ENCODE measurements around the gene CCDC178.
"Not testable (repeated sequence)": the region's sequence is repeated elsewhere in the genome, so short reads cannot be mapped to it uniquely, and the experiment has no call there.

CCDC178 gene

GRCh38 chr18:33355756-33356155 lies 84.8 kb downstream of the CCDC178 start:
- DNase-seq: no peak

DNA sequence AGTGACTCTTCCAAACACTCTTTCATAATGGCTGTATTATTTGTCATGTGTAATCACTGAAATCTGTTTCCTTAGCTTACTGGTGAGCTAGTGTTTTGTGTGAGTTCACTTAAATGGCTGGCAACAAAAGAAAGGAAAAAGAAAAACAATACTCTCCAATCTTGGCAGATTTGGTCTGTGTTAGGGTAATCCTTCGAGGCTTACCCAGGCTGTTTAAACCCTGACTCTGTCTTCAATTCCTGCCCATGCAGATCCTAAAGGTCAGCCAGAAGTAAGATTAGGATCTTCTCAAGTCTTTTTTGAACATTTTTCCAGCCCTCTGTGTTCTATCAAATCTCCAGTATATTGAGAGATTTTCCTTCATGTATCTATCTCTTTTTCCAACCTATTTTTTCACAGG lies 85.3 kb downstream of the CCDC178 start:
- DNase-seq: no peak

DNA sequence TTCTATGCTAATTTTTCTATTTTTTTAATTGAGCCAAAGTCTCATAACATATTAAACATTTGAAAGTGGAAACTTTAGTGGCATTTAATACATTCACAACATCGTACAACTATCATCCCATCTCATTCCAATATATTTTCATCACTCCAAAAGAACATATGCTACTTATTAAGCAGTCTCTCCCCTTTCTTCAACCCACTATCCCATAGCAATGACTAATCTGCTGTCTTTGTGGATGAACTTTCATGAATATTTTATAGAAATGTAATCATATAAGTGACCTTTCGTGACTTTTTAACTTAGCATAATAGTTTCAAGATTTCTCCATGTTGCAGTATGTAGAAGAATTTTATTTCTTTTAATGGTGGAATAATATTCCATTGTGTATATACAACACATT lies 90.3 kb downstream of the CCDC178 start:
- DNase-seq: no peak

DNA sequence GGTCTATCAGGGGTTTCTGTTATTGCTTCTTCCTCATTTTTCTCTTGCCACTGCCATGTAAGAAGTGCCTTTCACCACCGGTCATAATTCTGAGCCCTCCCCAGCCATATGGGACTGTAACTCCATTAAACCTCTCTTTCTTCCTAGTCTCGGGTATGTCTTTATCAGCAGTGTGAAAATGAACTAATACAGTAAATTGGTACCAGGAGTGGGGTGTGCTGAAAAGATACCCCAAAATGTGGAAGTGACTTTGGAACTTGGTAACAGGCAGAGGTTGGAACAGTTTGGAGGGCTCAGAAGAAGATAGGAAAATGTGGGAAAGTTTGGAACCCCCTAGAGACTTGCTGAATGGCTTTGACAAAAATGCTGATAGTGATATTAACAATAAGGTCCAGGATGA lies 100.8 kb downstream of the CCDC178 start:
- DNase-seq: not testable (repeated sequence)

DNA sequence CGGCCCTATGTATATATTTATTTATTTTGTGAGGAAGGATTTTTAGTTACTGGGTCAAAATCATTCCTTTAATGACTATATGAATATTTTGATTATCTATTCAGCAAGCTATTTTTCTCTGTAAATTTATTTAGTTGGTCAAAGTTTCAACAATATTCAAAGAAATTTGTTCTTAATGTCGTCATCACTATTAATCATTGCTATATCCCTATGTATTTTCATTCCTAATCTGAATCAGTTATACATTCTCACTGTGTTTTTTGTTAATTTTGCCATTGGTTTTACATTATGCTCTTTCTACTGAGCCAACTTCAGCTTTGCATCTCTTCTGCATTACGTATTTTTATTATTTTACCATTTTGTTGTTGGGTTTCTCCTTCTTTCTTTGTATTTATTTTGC lies 105.7 kb downstream of the CCDC178 start:
- DNase-seq: no peak

- DNase-seq: no peak
Measured at GRCh38 chr18:33330711-33331110, 109.8 kb downstream of the CCDC178 start.

GRCh38 chr18:33326975-33327374 lies 113.5 kb downstream of the CCDC178 start:
- no peak for DNase-seq

GRCh38 chr18:33317640-33318039 lies 122.9 kb downstream of the CCDC178 start:
- no peak for DNase-seq

GRCh38 chr18:33316146-33316587 lies 124.4 kb downstream of the CCDC178 start:
- DNase-seq: no peak

GRCh38 chr18:33307520-33307919 lies 133.0 kb downstream of the CCDC178 start:
- no peak for DNase-seq

DNA sequence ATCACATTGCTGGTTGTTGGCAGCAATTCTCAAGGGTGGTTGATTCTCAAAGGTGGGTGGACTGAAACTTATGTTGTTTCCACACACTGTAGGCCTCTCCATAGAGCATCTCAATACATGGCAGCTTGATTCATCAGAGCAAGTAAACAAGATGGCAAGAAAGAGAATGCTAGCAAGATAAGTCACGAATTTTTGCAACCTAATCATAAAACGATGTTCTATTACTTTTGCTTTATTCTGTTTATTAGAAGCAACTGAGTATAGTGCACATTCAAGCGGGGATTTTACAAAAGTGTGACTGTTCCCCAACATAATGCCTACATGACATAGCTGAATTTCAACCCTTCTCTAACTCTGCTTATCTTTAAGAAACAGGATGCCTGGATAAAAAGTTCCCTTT lies 136.2 kb downstream of the CCDC178 start:
- DNase-seq: no peak

DNA sequence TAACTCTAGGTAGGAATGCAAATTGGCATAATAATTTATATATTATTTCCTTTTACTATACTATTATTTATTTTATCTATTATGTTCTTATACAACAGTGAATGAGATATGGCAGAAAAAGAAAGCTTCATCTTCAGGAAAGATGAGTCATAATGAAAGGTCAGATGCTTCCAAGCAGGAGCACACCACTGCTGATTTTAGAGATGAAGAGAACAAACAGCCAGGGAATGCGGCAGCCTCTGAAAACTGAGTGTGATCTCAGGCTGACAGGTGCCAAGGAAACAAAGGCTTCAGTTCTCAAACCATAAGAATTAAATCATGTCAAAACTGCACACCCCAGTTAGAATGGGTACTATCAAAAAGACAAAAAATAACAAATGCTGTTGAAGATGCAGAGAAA lies 149.0 kb downstream of the CCDC178 start:
- DNase-seq: no peak

- no peak for DNase-seq
Measured at GRCh38 chr18:33288082-33288716, 152.3 kb downstream of the CCDC178 start.

DNA sequence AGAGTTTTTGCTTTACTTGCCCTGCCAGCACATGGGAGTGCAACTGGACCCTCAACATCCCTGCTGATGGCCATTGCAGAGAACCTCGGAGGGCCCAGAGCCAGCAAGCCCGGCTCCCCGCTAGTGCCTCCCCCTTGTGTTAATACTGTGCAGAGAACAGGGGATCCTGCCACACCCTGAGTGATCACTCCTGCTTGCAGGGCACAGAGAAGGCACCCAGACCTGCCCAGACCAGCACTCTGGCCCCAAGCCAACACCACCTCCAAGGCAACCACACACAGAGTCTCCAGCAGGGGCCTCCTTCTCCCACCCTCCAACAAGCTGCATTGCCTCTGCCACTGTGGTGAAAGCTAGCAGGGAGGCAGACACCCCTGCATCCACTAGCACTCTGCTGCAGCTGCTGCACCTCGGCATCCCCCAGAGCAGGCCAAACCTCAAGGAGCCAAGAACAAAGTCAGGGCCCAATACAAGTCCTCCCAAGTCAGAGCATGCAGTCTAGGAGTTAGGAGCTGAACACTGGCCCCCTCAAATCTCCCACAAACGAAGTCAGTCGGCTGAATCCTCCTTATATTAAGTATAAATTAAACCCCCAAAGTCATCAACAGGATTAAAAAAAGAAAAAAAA lies 157.7 kb downstream of the CCDC178 start:
- no peak for DNase-seq

DNA sequence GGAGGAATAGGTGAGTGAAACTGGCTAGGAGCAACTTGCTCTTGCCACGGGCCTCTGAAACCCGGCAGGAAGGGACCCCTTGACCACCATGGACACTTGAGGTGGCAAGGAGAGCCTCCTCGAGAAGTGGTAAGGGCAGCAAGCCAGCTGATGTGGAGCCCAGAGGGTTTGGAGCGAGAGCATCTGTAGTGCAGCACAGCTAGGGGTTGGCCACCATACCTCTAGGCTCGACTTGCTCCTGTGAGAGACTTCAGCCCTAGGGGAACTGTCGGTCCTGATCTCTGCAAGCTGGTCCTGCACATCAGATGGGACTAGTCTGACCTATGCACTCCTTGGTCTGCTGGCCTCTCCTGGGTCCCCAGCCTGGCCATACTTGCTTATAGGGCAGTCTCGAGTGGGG lies 158.4 kb downstream of the CCDC178 start:
- no peak for DNase-seq

- DNase-seq: no peak
Measured at GRCh38 chr18:33277431-33277830, 163.1 kb downstream of the CCDC178 start.

GRCh38 chr18:33275843-33276242 lies 164.7 kb downstream of the CCDC178 start:
- DNase-seq: no peak

DNA sequence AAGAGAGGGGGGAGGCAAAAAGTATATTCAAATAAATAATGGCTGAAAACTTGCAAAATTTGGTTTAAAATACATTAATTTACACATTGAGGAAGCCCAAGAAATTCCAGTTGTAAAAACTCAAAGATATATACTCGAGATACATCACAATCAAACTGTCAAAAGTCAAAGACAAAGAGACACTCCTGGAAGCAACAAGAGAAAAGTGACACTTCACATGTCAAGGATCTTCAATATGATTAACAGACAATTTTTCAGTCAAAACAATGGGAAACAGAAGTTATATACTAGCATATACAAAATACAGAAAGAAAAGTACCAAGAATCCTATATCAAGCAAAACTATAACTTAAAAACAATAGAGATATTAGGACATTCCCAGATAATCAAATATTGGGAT lies 170.2 kb downstream of the CCDC178 start:
- no peak for DNase-seq

DNA sequence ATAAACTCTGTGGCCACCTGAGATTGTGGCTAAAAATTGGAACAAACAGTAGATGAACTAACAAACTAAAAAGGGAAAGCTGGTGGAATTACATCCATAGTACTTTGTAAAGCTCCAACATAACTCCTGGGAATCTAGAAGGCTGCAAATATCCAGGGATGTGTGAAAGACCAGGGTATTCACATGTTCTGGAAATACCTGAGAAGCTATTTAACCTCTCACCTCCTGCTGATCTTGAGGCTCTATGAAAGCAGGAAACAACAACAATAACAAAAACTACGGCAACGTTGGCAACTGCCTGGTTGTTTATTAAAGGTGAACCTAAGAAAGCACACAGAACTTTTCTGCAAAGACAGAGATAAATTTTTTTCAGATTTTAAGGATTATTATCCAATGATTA lies 171.3 kb downstream of the CCDC178 start:
- DNase-seq: no peak

DNA sequence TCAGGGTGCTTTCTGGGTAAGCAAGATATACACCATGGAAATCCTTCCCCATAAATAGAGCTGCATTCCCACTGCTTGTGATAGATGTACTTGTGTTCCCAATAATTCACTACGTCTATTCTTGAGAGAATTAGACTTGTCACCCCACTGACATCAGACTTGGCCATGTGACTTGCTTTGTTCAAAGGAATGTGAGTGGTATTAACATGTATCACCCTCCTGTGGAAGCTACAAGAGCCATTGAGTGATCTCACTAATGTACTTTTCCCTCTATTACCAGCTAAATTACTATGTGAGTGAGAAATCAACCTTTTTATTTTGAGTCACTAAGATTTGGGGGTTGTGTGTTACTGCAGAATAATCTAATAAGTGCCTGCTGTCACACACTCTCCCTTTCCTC lies 176.0 kb downstream of the CCDC178 start:
- no peak for DNase-seq

DNA sequence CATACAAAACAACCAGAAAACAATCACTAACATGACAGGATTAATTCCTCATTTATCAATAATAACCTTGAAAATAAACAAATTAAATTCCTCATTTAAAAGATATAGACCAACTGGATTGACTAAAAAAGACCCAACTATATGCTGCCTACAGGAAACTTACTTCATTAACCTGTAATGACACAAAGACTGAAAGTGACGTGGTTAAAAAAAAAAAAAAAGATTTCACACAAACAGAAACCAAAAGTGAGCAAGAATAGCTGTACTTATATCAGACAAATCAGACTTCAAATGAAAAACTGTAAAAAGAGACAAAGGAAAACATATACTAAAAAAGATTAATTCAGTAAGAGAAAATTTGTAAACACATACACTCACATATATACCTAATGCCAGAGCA lies 201.2 kb downstream of the CCDC178 start:
- DNase-seq: no peak

GRCh38 chr18:33232318-33232626 lies 208.2 kb downstream of the CCDC178 start:
- DNase-seq: no peak

- DNase-seq: no peak
Measured at GRCh38 chr18:33231474-33232317, 208.8 kb downstream of the CCDC178 start.

- DNase-seq: no peak
Measured at GRCh38 chr18:33212363-33212762, 228.2 kb downstream of the CCDC178 start.

Measured in effector CD8-positive, alpha-beta T cell (primary cell).